ENCODE measurements around the gene LMNB1.
"Not testable (repeated sequence)": the region's sequence is repeated elsewhere in the genome, so short reads cannot be mapped to it uniquely, and the experiment has no call there.

The LMNB1 gene

DNA sequence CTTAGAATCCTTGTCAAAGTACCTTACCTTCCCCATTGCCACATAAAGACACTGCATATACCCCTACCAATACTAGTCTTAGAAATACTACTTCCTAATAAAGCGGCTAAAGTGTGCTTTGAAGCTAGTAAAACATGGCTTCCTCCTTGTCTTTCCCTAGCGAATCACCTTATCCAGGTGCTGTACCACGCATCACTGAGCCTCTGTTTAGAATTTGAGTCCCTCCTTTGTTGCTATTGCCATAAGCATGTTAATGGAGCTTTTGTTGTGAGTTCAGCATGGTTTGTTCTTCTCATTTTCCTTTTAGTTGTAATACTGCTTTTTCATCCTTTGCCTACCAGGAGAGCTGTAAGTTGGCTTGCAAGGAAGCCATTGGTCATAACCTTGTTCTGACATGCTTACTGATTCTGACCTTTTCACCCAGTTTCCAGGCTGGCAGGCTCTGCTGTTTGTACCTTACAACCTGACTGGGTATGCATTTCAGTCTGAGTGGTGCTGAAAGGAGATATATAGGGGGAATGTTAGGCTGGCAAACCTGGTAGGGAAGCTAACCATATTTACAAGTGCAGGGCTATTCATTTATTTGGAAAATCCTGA lies 49.8 kb downstream of the LMNB1 start:
- in situ Hi-C loops (cut with MboI; ENCODE audit: low sequenced_read_pairs): no loop called here

DNA sequence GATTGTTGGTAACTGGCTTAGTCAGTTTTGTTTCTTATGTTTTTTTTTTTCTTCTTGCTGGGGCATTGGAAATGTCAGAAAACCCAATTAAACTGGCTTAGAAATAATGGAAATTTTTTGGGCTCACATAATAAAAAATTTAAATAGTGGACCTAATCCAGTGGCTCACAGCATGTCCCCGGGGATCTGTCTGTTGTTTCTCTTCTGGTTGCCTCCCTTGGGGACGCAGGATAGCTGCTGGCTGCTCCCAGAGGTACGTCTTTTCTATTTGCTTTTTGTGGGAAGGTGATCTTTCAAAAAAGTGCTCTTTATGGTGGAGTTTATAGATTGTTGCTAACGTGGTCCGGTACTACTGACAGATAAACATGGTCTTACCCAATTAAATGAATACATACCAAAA lies 52.2 kb downstream of the LMNB1 start:
- in situ Hi-C loops (cut with MboI; ENCODE audit: low sequenced_read_pairs): no loop called here

DNA sequence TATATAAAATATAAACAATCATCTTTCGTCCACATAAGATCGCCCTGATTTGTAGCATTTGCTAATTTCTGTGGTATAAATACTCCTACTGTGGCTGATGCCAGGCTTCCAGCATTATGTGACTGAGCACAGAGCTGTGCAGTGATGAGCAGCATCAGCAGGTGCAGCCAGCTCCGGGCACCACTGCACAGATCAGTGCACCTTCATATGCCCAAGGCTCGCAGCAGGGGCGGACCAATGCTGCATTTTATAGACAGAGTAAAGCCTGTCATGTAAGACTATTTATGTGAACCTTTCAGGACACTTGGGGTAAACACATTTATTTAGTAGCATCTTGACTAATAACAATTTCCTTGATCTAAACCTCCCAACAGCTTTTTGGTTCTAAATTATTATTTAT lies 53.1 kb downstream of the LMNB1 start:
- in situ Hi-C loops (cut with MboI; ENCODE audit: low sequenced_read_pairs): no loop called here

DNA sequence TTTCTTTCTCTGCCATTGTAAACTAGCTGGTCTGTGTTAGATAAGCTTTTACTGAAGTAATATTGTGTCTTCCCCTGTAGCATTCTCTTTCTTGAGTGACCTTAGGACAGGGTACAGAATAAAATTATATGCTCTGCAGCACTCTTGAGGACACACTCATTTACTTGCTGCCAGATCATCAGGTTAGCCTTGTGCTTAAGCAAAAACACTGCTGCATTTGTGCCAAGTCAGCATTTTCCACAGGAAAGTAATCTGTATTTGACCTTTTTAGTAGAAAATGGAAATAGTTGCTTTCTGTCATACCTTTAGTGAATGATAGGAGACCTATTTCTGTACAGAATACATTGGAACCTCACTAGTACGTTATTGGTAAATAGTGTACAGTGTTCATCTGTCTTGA lies 54.2 kb downstream of the LMNB1 start:
- in situ Hi-C loops (cut with MboI; ENCODE audit: low sequenced_read_pairs): no loop called here

DNA sequence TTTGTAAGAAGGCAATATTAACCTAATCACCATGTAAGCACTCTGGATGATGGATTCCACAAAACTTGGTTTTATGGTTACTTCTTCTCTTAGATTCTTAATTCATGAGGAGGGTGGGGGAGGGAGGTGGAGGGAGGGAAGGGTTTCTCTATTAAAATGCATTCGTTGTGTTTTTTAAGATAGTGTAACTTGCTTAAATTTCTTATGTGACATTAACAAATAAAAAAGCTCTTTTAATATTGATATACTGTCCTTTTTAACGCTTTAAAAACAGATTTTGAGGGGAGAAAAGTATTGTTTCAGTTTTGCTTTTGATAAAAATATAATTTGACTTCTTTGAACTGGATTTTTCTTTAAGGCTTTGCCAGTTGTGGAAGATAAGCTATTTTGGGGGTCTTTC lies 59.8 kb downstream of the LMNB1 start:
- in situ Hi-C loops (cut with MboI; ENCODE audit: low sequenced_read_pairs): no loop called here

DNA sequence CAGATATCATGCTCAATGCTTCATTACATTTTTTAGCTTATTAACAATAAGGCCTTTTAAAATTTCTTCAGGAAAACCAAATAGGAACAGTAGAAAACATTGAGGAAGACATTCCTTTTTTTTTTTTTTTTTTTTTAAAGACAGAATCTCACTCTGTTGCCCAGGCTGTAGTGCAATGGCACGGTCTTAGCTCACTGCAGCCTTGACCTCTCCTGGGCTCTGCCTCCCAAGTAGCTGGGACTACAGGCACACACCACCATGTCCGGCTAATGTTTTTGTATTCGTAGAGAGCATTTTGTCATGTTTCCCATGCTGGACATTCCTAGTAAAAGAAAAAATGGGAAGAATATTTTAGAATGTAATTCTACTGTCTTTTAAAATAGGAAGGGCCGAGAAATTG lies 60.3 kb downstream of the LMNB1 start:
- in situ Hi-C loops (cut with MboI; ENCODE audit: low sequenced_read_pairs): no loop called here

DNA sequence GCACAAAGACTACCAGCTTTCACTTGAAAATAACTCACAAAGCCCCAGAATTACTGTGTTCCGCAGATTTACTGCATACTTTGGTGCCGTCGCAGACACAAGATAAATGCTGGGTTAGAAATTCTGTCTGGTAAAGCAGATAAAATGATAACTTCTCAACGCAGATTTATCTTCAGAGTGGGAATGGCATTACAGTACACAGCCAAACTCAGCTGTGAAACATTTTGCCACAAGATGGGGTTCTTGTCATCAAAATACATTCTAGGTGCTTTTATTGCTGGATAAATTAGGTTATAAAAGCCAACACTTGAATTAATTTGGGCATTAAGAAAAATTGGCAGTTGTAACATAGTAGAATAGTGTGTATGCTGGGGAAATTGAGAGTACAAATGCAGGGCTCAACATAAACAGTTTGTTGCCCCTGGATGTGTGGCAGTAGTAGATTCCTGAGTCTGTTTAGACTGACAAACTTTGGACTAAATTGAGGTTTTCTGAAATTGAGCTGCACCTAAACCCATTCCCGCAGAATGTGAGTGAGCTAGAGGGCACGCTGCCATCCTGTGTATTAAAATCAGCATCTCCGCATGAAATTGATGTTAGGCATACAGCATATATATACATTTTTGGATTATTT lies 61.1 kb downstream of the LMNB1 start:
- in situ Hi-C loops (cut with MboI; ENCODE audit: low sequenced_read_pairs): no loop called here

DNA sequence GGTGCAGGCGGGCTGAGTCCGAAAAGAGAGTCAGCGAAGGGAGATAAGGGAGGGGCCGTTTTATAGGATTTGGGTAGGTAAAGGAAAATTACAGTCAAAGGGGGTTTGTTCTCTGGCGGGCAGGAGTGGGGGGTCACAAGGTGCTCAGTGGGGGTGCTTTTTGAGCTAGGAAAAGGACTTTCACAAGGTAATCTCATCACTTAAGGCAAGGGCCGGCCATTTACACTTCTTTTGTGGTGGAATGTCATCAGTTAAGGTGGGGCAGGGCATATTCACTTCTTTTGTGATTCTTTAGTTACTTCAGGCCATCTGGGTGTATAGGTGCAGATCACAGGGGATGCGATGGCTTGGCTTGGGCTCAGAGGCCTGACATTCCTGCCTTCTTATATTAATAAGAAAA lies 62.5 kb downstream of the LMNB1 start:
- in situ Hi-C loops (cut with MboI; ENCODE audit: low sequenced_read_pairs): not testable (repeated sequence)

DNA sequence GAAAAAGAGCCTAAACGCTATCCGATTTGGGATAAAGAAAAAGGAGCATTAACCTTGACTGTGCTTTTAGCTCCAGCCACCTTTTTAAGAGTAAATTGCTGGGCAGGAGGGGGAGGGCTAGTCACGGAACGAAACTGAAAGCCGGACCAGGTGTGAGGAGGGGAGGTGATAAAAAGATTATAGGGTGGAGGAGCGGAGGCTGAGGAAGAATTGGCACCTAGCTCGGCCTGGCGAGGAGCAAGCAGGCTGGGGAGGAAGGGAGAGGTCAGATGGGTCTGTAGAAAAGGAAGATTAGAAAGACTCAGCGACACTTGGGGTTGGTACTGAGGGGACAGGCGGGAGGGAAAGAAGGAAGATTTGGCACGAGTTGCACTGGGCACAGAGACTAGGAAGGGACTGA lies 66.4 kb downstream of the LMNB1 start:
- in situ Hi-C loops (cut with MboI; ENCODE audit: low sequenced_read_pairs): not testable (repeated sequence)

DNA sequence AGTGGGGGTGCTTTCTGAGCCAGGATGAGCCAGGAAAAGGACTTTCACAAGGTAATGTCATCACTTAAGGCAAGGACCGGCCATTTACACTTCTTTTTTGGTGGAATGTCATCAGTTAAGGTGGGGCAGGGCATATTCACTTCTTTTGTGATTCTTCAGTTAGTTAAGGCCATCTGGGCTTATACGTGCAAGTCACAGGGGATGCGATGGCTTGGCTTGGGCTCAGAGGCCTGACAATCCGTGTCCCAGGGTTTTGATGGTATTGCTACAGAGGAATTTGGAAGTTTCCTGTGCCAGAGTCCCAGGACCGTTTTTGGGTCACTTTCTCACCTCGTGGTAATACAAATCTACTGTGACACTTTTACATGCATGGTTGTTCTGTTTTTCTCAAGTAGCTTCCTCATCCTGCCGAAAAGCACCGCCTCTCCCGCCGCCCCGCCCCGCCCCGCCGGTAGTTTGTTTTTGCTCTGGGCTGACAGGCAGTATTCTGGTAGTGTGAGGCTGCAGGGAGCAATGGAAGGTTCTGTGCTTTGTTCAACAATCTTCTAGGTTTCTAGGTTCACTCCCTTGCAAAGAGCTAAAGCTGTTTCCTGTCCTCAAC lies 68.6 kb downstream of the LMNB1 start:
- in situ Hi-C loops (cut with MboI; ENCODE audit: low sequenced_read_pairs): not testable (repeated sequence)

DNA sequence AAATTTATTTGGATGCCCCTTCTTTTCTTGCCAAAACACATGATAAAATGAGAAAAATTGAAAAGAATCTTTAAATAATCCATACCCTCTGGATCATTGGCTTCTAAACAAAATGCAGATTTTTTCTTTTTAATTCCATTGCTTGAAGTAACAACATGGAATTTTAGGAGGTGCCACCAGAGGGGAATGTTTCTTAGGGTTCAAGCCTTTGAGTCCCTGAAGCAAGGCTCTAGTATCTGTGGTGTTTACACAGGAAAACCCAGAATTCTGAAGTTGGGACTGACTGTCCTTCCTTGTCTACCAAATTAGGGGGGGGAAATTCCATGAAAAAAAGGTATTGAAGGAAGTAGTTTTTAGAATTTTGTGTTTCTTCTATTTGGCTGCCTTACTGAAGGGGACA lies 69.4 kb downstream of the LMNB1 start:
- in situ Hi-C loops (cut with MboI; ENCODE audit: low sequenced_read_pairs): no loop called here

DNA sequence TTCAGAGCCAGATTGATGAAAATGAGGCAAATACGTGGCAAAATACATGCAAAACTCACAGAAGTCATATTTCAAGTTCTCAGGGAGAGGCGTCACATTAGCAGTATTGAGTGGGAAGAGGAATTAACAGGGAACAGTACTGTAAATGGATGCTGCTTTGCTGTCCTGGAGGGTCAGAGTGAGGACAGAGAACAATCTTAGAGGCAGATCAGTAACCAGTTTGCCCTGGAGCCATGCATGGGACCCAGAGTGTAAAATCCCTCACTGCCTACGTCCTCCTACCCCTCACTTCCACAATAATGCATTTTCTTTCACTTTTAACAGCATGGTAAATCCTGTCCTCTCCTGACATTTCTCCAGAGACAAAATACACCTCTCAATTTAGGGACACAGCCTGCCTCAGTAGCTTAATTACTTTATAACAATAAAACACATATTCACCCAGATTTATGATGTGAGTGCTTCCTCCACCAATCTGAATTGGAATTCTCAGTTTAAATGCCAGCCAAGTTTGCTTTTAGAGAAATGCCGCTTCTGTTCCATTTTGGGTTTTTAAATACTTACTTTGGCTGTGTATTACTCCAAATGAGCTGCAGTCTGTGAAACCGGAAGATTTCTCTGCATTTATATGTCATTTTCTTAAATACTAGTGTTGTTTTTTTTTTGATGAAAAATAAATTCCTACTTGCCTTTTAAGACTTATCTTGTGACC lies 70.0 kb downstream of the LMNB1 start:
- in situ Hi-C loops (cut with MboI; ENCODE audit: low sequenced_read_pairs): no loop called here

DNA sequence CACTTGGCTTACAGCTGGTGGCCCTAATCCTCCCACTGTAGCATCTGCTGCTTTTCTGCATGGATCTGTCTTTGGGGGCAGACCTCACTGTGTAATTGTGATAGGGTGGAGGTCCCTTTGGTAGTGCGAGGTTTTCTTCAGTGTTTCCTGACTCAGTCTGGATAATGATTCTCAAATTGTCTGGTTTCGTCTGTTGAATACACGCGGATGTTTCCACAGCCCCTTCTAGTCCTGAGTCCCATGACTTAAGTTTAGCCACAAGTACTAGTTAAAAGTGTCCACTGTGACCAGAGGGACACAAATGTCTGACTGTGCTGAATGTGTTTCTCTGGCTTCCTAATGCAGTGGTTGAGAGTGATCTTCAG lies 70.5 kb downstream of the LMNB1 start:
- in situ Hi-C loops (cut with MboI; ENCODE audit: low sequenced_read_pairs): no loop called here

DNA sequence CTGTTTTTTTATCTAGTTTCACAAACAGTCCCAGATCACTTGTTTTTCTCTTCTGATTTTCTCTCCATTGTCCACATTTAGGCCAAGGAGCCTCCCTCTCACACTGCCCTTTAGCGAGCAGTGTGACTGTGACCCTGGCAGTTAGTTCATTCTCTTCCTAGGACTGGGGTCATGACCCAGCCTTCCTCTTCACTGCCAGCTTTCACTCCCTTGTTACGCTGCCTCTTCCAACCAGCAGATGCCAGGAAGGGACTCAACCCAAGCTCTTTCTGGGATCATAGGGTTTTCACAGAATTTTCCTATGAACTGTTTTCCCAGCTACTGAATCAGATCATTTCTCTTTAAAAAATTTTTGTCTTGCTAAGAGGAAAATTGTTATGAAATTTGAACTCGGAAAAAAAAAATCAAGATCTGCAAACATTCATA lies 70.9 kb downstream of the LMNB1 start:
- in situ Hi-C loops (cut with MboI; ENCODE audit: low sequenced_read_pairs): no loop called here

DNA sequence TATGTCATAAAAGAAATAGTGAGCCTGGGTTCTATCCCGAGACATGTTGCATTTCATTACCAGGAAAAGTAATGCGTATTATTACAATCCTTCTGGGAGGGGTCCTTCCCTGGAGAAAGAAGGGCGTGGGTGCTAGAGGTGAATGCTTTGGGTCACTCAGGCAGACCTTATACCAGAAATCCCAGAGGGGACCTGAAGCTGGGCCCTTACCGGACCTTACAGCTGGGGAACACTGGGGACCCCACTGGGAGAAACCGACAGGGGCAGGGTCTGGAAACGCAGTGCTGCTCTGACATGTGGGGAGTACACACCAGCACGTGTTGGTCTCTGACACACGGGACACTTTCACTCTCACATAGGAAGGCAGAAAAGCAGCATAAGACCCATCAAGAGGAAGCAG lies 71.3 kb downstream of the LMNB1 start:
- in situ Hi-C loops (cut with MboI; ENCODE audit: low sequenced_read_pairs): no loop called here

DNA sequence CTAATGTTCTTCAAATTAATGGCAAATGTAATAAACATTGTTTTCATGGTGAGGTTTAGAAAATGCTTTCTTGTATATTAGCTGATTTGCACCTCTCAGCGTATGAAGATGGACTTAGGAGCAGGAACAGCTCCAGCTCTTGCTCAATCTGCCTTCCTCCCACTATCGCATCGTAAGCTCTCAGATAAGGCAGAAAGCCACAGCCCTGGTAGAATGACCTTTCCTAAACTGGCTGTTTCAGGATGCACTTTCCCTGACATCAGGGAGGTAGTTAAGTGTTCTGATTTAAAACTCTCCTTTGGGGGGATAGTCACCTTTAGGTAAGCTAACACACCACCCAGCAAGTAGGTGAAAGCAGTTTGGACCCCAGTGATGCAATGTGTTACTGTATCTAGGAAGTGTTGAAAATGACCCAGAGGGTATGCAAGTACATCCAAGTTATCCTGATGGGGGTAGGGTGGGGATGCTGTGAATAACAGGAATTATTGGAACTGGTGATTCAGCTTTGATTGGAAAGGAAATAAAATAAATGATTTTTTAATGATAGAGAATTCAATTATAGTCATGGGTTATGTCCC lies 72.3 kb downstream of the LMNB1 start:
- in situ Hi-C loops (cut with MboI; ENCODE audit: low sequenced_read_pairs): no loop called here

DNA sequence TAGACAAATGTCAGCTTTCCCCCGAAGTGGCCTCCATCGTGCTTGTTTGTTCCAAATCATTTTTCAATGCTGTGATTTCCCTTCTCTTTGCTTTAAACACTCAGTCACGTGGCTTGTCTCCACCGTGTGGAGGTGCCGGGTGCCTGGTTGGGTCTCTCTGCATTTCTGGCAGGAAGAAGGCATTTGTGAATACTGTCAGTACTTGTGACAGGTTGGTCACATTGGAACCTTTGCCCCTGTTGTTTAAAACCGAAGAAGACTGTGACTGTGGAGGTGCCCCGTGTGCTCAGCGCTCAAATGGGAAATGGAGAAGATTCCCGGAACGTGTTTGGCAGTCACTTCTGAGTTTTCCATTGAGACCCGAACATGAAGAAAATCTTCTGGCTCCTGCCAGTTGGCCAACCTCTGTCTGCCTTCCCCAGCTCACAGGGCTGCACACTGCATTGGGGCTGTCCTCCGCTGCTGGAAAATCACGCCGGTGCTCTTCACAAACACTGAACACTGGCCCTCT lies 74.6 kb downstream of the LMNB1 start:
- in situ Hi-C loops (cut with MboI; ENCODE audit: low sequenced_read_pairs): no loop called here

DNA sequence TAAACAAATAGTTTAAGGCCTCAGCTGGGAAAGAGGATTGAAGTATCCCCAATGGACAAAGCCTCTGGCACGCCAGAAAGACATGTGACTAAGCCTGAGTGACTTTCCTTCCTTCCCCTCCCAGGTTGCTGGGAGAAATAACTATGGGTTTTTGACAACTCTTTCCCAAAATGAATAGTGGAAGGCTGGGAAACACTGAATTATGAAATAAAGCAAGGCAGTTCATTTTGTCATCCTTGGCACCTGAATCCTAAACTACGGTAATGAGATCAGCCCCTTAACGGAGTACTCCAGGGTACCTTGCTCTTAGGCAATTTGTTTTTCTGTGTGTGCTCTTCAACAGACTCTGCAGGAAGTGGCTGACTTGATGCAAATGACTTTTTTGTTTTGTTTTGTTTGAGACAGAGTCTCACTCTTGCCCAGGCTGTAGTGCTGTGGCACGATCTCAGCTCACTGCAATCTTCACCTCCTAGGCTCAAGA lies 75.2 kb downstream of the LMNB1 start:
- in situ Hi-C loops (cut with MboI; ENCODE audit: low sequenced_read_pairs): no loop called here

DNA sequence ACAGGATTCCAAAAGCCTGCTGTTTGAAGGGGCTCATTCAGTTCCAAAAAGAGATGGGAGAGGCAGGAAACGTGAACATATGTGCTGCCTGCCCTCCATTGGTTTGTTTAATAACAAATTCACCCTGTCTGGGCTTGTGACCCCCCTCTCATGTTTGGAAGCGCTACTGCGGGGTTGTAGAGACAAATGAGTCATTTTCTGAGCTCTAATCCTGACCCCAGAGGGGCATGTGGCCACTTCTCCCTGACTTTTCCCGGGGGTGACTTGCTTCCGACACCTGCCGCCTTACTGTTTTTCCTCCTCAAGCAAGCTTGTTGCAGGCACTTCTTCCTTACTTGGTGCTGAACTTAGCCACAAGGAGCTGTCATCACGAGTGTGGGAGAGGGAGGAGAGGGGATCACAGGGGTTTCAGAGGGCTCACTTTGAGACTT lies 75.9 kb downstream of the LMNB1 start:
- in situ Hi-C loops (cut with MboI; ENCODE audit: low sequenced_read_pairs): no loop called here

DNA sequence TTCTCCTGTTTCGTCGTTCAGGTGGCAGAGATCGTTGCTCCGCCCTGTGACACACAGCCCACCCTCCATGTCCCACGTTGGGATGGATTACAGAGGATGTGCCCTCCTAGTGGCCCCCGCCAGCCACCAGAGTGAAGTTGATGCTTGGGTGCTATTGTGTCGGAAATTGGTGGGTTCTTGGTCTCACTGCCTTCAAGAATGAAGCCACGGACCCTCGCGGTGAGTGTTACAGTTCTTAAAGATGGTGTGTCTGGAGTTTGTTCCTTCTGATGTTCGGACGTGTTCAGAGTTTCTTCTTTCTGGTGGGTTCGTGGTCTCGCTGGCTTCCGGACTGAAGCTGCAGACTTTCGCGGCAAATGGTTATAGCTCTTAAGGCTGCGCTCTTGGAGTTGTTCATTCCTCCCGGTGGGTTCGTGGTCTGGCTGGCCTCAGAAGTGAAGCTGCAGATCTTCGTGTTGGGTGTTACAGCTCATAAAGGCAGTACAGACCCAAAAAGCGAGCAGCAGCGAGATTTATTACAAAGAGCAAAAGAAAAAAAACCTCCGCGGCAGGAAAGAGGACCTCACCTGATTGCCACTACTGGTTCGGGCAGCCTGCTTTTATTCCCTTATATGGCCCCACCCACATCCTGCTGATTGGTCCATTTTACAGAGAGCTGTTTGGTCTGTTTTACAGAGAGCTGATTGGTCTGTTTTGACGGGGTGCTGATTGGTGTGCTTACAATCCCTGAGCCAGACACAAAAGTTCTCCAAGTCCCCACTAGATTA lies 76.8 kb downstream of the LMNB1 start:
- in situ Hi-C loops (cut with MboI; ENCODE audit: low sequenced_read_pairs): not testable (repeated sequence)
